Erythroblast (primary cell): ENCODE results near the gene DCUN1D3.
"Not testable (repeated sequence)": the region's sequence is repeated elsewhere in the genome, so short reads cannot be mapped to it uniquely, and the experiment has no call there.

Source experiments
- GATA1 ChIP-seq: IDR thresholded peaks from 2 replicates; pipeline ENCODE4 v1.6.1; 2011; ENCODE audit warnings: low read depth, mild to moderate bottlenecking, control low read depth, low read length, moderate library complexity
- POLR2A ChIP-seq: IDR thresholded peaks from 2 replicates; pipeline ENCODE4 v1.6.1; 2011; ENCODE audit warnings: mild to moderate bottlenecking, low read length

DNA sequence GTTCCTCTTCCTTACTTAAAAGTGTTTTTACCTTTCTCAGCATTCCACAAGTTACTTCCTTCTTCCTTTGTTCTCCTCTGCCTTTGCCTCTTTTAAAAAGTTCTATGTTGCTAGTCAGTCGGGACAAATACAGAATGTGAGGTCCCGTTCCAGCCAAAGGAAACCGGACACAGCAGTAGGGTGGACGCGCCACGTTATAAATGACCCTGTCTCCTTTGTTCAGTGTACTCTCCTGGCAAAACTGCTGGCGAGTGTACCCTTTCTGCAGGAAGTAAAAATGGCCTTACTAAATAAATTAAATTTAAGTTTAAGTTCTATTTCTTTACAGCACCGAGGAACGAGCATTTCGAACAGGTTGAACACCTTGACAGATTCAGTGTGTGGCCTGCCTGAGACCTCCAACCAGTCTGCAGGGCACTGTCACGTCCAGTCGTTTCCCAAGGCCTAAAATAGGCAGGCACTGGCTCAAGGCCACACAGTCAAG is 94.4 kb downstream of the DCUN1D3 start:
- TF ChIP-seq POLR2A, GATA1: not testable (repeated sequence)
